ENCODE data around the gene TP53TG5.

- TF ChIP-seq, protein P1, sequence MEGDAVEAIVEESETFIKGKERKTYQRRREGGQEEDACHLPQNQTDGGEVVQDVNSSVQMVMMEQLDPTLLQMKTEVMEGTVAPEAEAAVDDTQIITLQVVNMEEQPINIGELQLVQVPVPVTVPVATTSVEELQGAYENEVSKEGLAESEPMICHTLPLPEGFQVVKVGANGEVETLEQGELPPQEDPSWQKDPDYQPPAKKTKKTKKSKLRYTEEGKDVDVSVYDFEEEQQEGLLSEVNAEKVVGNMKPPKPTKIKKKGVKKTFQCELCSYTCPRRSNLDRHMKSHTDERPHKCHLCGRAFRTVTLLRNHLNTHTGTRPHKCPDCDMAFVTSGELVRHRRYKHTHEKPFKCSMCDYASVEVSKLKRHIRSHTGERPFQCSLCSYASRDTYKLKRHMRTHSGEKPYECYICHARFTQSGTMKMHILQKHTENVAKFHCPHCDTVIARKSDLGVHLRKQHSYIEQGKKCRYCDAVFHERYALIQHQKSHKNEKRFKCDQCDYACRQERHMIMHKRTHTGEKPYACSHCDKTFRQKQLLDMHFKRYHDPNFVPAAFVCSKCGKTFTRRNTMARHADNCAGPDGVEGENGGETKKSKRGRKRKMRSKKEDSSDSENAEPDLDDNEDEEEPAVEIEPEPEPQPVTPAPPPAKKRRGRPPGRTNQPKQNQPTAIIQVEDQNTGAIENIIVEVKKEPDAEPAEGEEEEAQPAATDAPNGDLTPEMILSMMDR (IDR thresholded peaks at IDR 0.05): no peak
- no peak for TF ChIP-seq POLR2A (IDR thresholded peaks at IDR 0.05)
Measured at GRCh38 chr20:45374101-45374467, 4.0 kb downstream of the TP53TG5 start.

Data from uterus (tissue), 2 donors.